Endothelial cell of umbilical vein (primary cell): Measurements from ENCODE around the gene GPR83. TPM values are rescaled to one million over a fixed set of nuclear protein-coding genes. Genes with fewer than 3 reads are reported as not detected.

ENCODE experiments used
- BruUV-seq: library from RNA; stranded (reverse); fragments of 400-500 nt; replicated peaks from 2 replicates; lab custom pipeline; 2021; lab: Mats Ljungman, UMichigan
- CTCF ChIA-PET: fragments of 300-600, 350-600 bp; sonication (Branson Sonifier 250); formaldehyde crosslinking; loops from one replicate; lab custom pipeline; 2021; ENCODE audit warnings: antibody characterized with exemption, inconsistent platforms; lab: Charles Lee
- POLR2A ChIA-PET: fragments of 300-600, 350-600 bp; sonication (Branson Sonifier 250); formaldehyde crosslinking; loops from one replicate; lab custom pipeline; 2021; ENCODE audit warnings: antibody characterized with exemption, inconsistent platforms; lab: Charles Lee
- DNase-seq: peaks from one replicate; pipeline ENCODE4 v3.0.0-alpha.2; 2011; ENCODE audit warnings: low read depth, low spot score
- FAIRE-seq: peaks from 2 replicates; lab custom pipeline; 2011; peaks lifted over from hg19 to GRCh38; lab: Jason Lieb, UNC
- H2AFZ ChIP-seq: 2 replicates; pipeline ENCODE4 v1.6.0; 2012; ENCODE audit warnings: low read depth, low read length, control low read depth, inconsistent platforms
- H3K27ac ChIP-seq: 2 replicates; pipeline ENCODE4 v1.5.1; 2011; ENCODE audit warnings: low read depth, mild to moderate bottlenecking, control low read depth, low read length, moderate library complexity; ENCODE audit not compliant: insufficient read depth
- H3K27me3 ChIP-seq, 2 experiments: 2 replicates each; pipeline versions ENCODE4 v1.6.0 to v1.6.1; 2011; ENCODE audit warnings: low read length in 2 of 2, mixed read lengths in 1 of 2; ENCODE audit not compliant: control insufficient read depth in 2 of 2, insufficient read depth in 2 of 2
- H3K36me3 ChIP-seq, 2 experiments: 2 replicates in 1 of 2; 3 replicates in 1 of 2; pipeline ENCODE4 v1.5.1; 2011; ENCODE audit warnings: low read length in 2 of 2, mild to moderate bottlenecking in 1 of 2, moderate library complexity in 1 of 2; ENCODE audit not compliant: control insufficient read depth in 2 of 2, insufficient read depth in 2 of 2; ENCODE audit errors: extremely low read depth in 1 of 2
- H3K4me1 ChIP-seq: 3 replicates; pipeline ENCODE4 v1.5.1; 2011; ENCODE audit warnings: mild to moderate bottlenecking, low read length; ENCODE audit not compliant: control insufficient read depth, insufficient read depth; ENCODE audit errors: extremely low read depth
- H3K4me2 ChIP-seq: 2 replicates; pipeline ENCODE4 v1.6.1; 2011; ENCODE audit warnings: low read length, control low read depth, mixed read lengths; ENCODE audit not compliant: insufficient read depth
- H3K4me3 ChIP-seq, 3 experiments: fragments of 200-600 bp in 1 of 3; sonication (generic), shearing (Covaris generic) in 1 of 3; replicated peaks in 1 of 3; 2 replicates each; pipeline ENCODE4 v1.5.1; 2011 to 2016; ENCODE audit warnings: control low read depth in 3 of 3, low read length in 3 of 3, mild to moderate bottlenecking in 2 of 3, inconsistent platforms in 1 of 3, low read depth in 1 of 3, moderate library complexity in 1 of 3; ENCODE audit not compliant: insufficient read depth in 1 of 3
- H3K79me2 ChIP-seq: 2 replicates; pipeline ENCODE4 v1.6.0; 2012; ENCODE audit warnings: low read length, inconsistent platforms; ENCODE audit not compliant: control insufficient read depth, insufficient read depth
- H3K9ac ChIP-seq: replicated peaks from 2 replicates; pipeline ENCODE3; 2011; ENCODE audit warnings: low read length, control low read depth; ENCODE audit not compliant: insufficient read depth; ENCODE audit errors: extremely low read depth
- H3K9me1 ChIP-seq: replicated peaks from 3 replicates; pipeline ENCODE4 v1.6.0; 2011; ENCODE audit warnings: mild to moderate bottlenecking, low read length; ENCODE audit not compliant: control insufficient read depth, insufficient read depth; ENCODE audit errors: extremely low read depth
- H3K9me3 ChIP-seq: replicated peaks from 2 replicates; pipeline ENCODE4 v1.5.1; 2012; ENCODE audit warnings: low read length, inconsistent platforms; ENCODE audit not compliant: control insufficient read depth, insufficient read depth
- H4K20me1 ChIP-seq: replicated peaks from 2 replicates; pipeline ENCODE3; 2011; ENCODE audit warnings: mild to moderate bottlenecking, low read length; ENCODE audit not compliant: control insufficient read depth, insufficient read depth; ENCODE audit errors: extremely low read depth
- CTCF ChIP-seq, 2 donors: IDR thresholded peaks; 1 replicate in 1 of 2; 2 replicates in 1 of 2; pipeline ENCODE4 v1.5.1; 2011; ENCODE audit warnings: low read length in 2 of 2, mild to moderate bottlenecking in 2 of 2, moderate library complexity in 2 of 2, control low read depth in 1 of 2, inconsistent platforms in 1 of 2, low read depth in 1 of 2; ENCODE audit not compliant: insufficient read depth in 1 of 2; ENCODE audit errors: extremely low read depth in 1 of 2
- EZH2 ChIP-seq: IDR thresholded peaks from 2 replicates; pipeline ENCODE4 v1.6.1; 2012; ENCODE audit warnings: borderline replicate concordance, low read depth, mild to moderate bottlenecking, moderate library complexity, low read length, inconsistent platforms; ENCODE audit not compliant: severe bottlenecking
- FOS ChIP-seq: IDR thresholded peaks from 2 replicates; pipeline ENCODE4 v1.6.1; 2011; ENCODE audit warnings: mild to moderate bottlenecking, low read length, moderate library complexity, borderline replicate concordance; ENCODE audit not compliant: insufficient read depth
- GATA2 ChIP-seq: IDR thresholded peaks from 2 replicates; pipeline ENCODE4 v1.7.0; 2011; ENCODE audit warnings: low read depth, mild to moderate bottlenecking, moderate library complexity, mixed read lengths, low read length; ENCODE audit not compliant: insufficient read length, insufficient read depth
- JUN ChIP-seq: IDR thresholded peaks from 2 replicates; pipeline ENCODE4 v1.6.1; 2011; ENCODE audit warnings: borderline replicate concordance, low read depth; ENCODE audit not compliant: insufficient read length, insufficient read depth
- MAX ChIP-seq: IDR thresholded peaks from 2 replicates; pipeline ENCODE4 v1.6.1; 2011; ENCODE audit not compliant: insufficient read depth, insufficient read length
- MYC ChIP-seq: IDR thresholded peaks from one replicate; pipeline ENCODE4 v1.6.1; 2011; ENCODE audit warnings: mild to moderate bottlenecking, low read depth, low read length
- POLR2A ChIP-seq: IDR thresholded peaks from 2 replicates; pipeline ENCODE4 v1.6.1; 2012; ENCODE audit warnings: low read depth, mild to moderate bottlenecking, control low read depth, low read length
- POLR2AphosphoS5 ChIP-seq: IDR thresholded peaks from 2 replicates; pipeline ENCODE4 v1.6.1; 2012; ENCODE audit warnings: low read depth, mild to moderate bottlenecking, control low read depth, low read length, moderate library complexity; ENCODE audit not compliant: insufficient read depth
- dilution Hi-C: fragments of 300-500 bp; cut with MboI; formaldehyde crosslinking; loops from one replicate; pipeline ENCODE4 v1.15.0; 2019; ENCODE audit warnings: low sequenced_read_pairs; ENCODE audit not compliant: extremely low pct_ligation_motif_present
- intact Hi-C: fragments of 100-400 bp; cut with micrococcal nuclease; formaldehyde crosslinking; loops from one replicate; pipeline ENCODE4 v1.10.0; 2022
- polyA plus RNA-seq, 4 experiments: library from polyadenylated mRNA; depleted of rRNA in 3 of 4; stranded (reverse) in 3 of 4; unstranded in 1 of 4; fragments of >200 nt; gene quantifications; 2 replicates each; pipeline versions ENCODE4 v1.2.1 to v1.2.3, GENCODE V29; 2011 to 2012; ENCODE audit warnings: missing spikeins in 1 of 4
- total RNA-seq: library from RNA; stranded (reverse); gene quantifications from 2 replicates; pipeline ENCODE4 v1.2.3, GENCODE V29; 2021

Gene GPR83
- total and polyA plus RNA-seq, 2 donors (not counting 3 experiments of a cell fraction or from before 2014, with no cell fraction given), result 0.07 TPM; not detected in 1

GRCh38 chr11:94330789-94331188 is 70.4 kb downstream of the GPR83 start:
- intact Hi-C loops, result no loop called here
- Histone ChIP-seq H4K20me1 (no peaks in the 10 kb centered on the region), H3K4me2 (no peak overlapping the region), H3K9ac (no peak overlapping the region), H3K9me3 (no peaks in the 10 kb centered on the region), H2AFZ (no peak overlapping the region), H3K79me2 (no peaks in the 10 kb centered on the region), H3K9me1 (no peaks in the 10 kb centered on the region), H3K4me1 (no peaks in the 10 kb centered on the region), H3K27ac (no peak overlapping the region), H3K36me3 (no peaks in the 10 kb centered on the region), H3K4me3 (no peak overlapping the region), H3K27me3 (no peaks in the 10 kb centered on the region)
- TF ChIP-seq GATA2, result no peak
- TF ChIP-seq FOS, result no peak
- TF ChIP-seq POLR2A, result no peak
- no peak for TF ChIP-seq JUN
- TF ChIP-seq POLR2AphosphoS5, result no peak
- TF ChIP-seq MAX, result no peak
- TF ChIP-seq EZH2, result no peak
- no peak for TF ChIP-seq CTCF (IDR thresholded peaks at IDR 0.05; ENCODE audit: extremely low read depth in 1 of 2, insufficient read depth in 1 of 2, low read depth in 1 of 2, low read length in 2 of 2)
- no peak for TF ChIP-seq MYC
- dilution Hi-C loops, result no loop called here
- POLR2A ChIA-PET, result no interaction called here
- DNase-seq (no peak), FAIRE-seq (no peak)
- no TSS peak for BruUV-seq
- CTCF ChIA-PET, result no interaction called here
